AG04449 (cell line): ENCODE results near the gene GALNT2.

Experiments used
- CTCF ChIA-PET: fragments of 350-600 bp; formaldehyde crosslinking; extraction: SDS; loops from one replicate; lab custom pipeline; 2021; ENCODE audit warnings: antibody characterized with exemption; lab: Yijun Ruan, JAX
- POLR2A ChIA-PET: fragments of 400-600, 350-600 bp; formaldehyde crosslinking; extraction: SDS; loops from one replicate; lab custom pipeline; 2020; ENCODE audit warnings: antibody characterized with exemption, inconsistent platforms; lab: Yijun Ruan, JAX
- DNase-seq: peaks from one replicate; pipeline ENCODE4 v3.0.0-alpha.2; 2010; ENCODE audit warnings: low read depth, low spot score
- H3K4me3 ChIP-seq: 2 replicates; pipeline ENCODE4 v1.5.1; 2011; ENCODE audit warnings: low read depth, mild to moderate bottlenecking, control low read depth, low read length
- CTCF ChIP-seq: IDR thresholded peaks from one replicate; pipeline ENCODE4 v1.5.1; 2011; ENCODE audit warnings: mild to moderate bottlenecking, moderate library complexity, low read length, control low read depth, inconsistent platforms; ENCODE audit not compliant: insufficient read depth; ENCODE audit errors: missing control alignments

Gene GALNT2

GRCh38 chr1:230211436-230212145 is 144.6 kb downstream of the GALNT2 start:
- ChIA-PET CTCF (no interaction called here), POLR2A (interaction anchor here (1.0 kb wide), 1 partner anchor 104 kb away, joined by 3 read pairs; no protein-coding TSS in a partner anchor)
- no peak for TF ChIP-seq CTCF
- DNase-seq, result no peak
- H3K4me3 ChIP-seq, result no peak overlapping the region

- ChIA-PET POLR2A (no interaction called here), CTCF (interaction anchor here (0.9 kb wide), 1 partner anchor 85 kb away, joined by 3 read pairs; no protein-coding TSS in a partner anchor)
- H3K4me3 ChIP-seq, result no peak overlapping the region
- no peak for TF ChIP-seq CTCF
- no peak for DNase-seq
Observed at GRCh38 chr1:230212405-230212936, 145.4 kb downstream of the GALNT2 start.

GRCh38 chr1:230215031-230215430 is 148.0 kb downstream of the GALNT2 start:
- no peak for DNase-seq
- ChIA-PET POLR2A (no interaction called here), CTCF (interaction anchor here (0.8 to 1.7 kb wide), 6 partner anchors 9 to 554 kb away, joined by 3 to 6 read pairs (median 3); no protein-coding TSS in a partner anchor)
- peak; percentile 38 for TF ChIP-seq CTCF
- no peak overlapping the region for H3K4me3 ChIP-seq

GRCh38 chr1:230215529-230215928 is 148.5 kb downstream of the GALNT2 start:
- TF ChIP-seq CTCF, result no peak
- ChIA-PET CTCF (interaction anchor here (1.0 to 1.7 kb wide), 5 partner anchors 9 to 554 kb away, joined by 3 to 6 read pairs (median 3); no protein-coding TSS in a partner anchor), POLR2A (no interaction called here)
- H3K4me3 ChIP-seq, result no peak overlapping the region
- DNase-seq, result no peak

- no peak for DNase-seq
- H3K4me3 ChIP-seq, result no peak overlapping the region
- ChIA-PET POLR2A (no interaction called here), CTCF (interaction anchor here (1.2 kb wide), 1 partner anchor 10 kb away, joined by 3 read pairs; no protein-coding TSS in a partner anchor)
- TF ChIP-seq CTCF, result no peak
Observed at GRCh38 chr1:230216896-230217295, 149.9 kb downstream of the GALNT2 start.

- POLR2A ChIA-PET, result no interaction called here
- no peak overlapping the region for H3K4me3 ChIP-seq
- no peak for TF ChIP-seq CTCF
- no peak for DNase-seq
- CTCF ChIA-PET, result no interaction called here
Observed at GRCh38 chr1:230218667-230219066, 151.6 kb downstream of the GALNT2 start.
